ENCODE data around the gene TTC9C. TPM values are rescaled to one million over a fixed set of nuclear protein-coding genes. Genes with fewer than 3 reads are reported as not detected.
A peak's percentile ranks its signal among the peaks of the same experiment; 100 is the strongest.
"Not testable (repeated sequence)": the region's sequence is repeated elsewhere in the genome, so short reads cannot be mapped to it uniquely, and the experiment has no call there.

Gene TTC9C
- total and polyA plus RNA-seq, 2 of the 13 experiments (the other 11 are each of a cell fraction or from before 2014, with no cell fraction given), result 28.0 to 36.4 TPM

GRCh38 chr11:62760867-62761227, 32.6 kb downstream of the TTC9C start:
- H3K9ac ChIP-seq (ENCODE audit: insufficient read depth, low read depth, low read length); BruUV-seq (replicated peaks); H4K20me1 ChIP-seq (ENCODE audit: insufficient read depth, low read length); CTCF ChIA-PET (ENCODE audit: low intra/inter-chr PET ratio, low total read pairs); in situ Hi-C loops (cut with HindIII; ENCODE audit: extremely low pct_ligation_motif_present, low pct_unique_long_range_greater_than_20kb); ATAC-seq; DNase-seq (ENCODE audit: low spot score); H3K27ac ChIP-seq (ENCODE audit: extremely low read length, insufficient read depth, low read length); H2AFZ ChIP-seq (ENCODE audit: low read length); intact Hi-C loops (cut with micrococcal nuclease; ENCODE audit: unreplicated experiment); H3K36me3 ChIP-seq (replicated peaks in 1 of 2; ENCODE audit: control insufficient read depth in 1 of 2, insufficient read depth in 2 of 2, low read length in 2 of 2); FAIRE-seq; H3K27me3 ChIP-seq (ENCODE audit: control insufficient read depth in 1 of 2, insufficient read depth in 2 of 2, low read length in 2 of 2); H3K9me3 ChIP-seq (ENCODE audit: low read length): not testable (repeated sequence)
- 24% methylated on average over 9 of the region's 9 CpGs for WGBS (ENCODE audit: low lambda C conversion rate)
- H3K4me3 ChIP-seq (replicated peaks in 1 of 3; ENCODE audit: insufficient read depth in 1 of 3, low read depth in 2 of 3, low read length in 3 of 3), result peak overlapping the region; percentile 43 to 72 (median 50); a peak in 5 of 6 replicates
- TF ChIP-seq ZNF772 (CRISPR knock-in tag; IDR thresholded peaks at IDR 0.05), result peak; percentile 10; the same call in 1 of the 2 replicates
- POLR2A ChIA-PET, result interaction anchor here (0.6 to 3.7 kb wide), 16 partner anchors 10 to 434 kb away, joined by 3 to 44 read pairs (median 6); partner anchors contain the start of genes C11orf98, CSKMT, EEF1G and HNRNPUL2
- peak overlapping the region; percentile 55 for H3K4me2 ChIP-seq (ENCODE audit: low read depth, low read length)
- peaks cover 28% of the 10 kb centered on the region for H3K4me1 ChIP-seq (ENCODE audit: insufficient read depth, low read length)
- peaks cover 12% of the 10 kb centered on the region for H3K79me2 ChIP-seq (ENCODE audit: insufficient read depth, low read length)

GRCh38 chr11:62770778-62771143, 42.5 kb downstream of the TTC9C start:
- Histone ChIP-seq H3K27ac (ENCODE audit: extremely low read length, insufficient read depth, low read length) (peak overlapping the region; percentile 92), H3K4me2 (ENCODE audit: low read depth, low read length) (peak overlapping the region; percentile 95), H3K27me3 (ENCODE audit: control insufficient read depth in 1 of 2, insufficient read depth in 2 of 2, low read length in 2 of 2) (no peaks in the 10 kb centered on the region; a peak in 1 of 5 replicates), H3K36me3 (replicated peaks in 1 of 2; ENCODE audit: control insufficient read depth in 1 of 2, insufficient read depth in 2 of 2, low read length in 2 of 2) (peaks cover 6 to 15% of the 10 kb centered on the region in 2 experiments), H3K9ac (ENCODE audit: insufficient read depth, low read depth, low read length) (peak overlapping the region; percentile 76), H3K79me2 (ENCODE audit: insufficient read depth, low read length) (peaks cover 10% of the 10 kb centered on the region), H3K9me3 (ENCODE audit: low read length) (no peaks in the 10 kb centered on the region), H3K4me1 (ENCODE audit: insufficient read depth, low read length) (peaks cover 23% of the 10 kb centered on the region), H2AFZ (ENCODE audit: low read length) (peak overlapping the region; percentile 84), H4K20me1 (ENCODE audit: insufficient read depth, low read length) (no peaks in the 10 kb centered on the region), H3K4me3 (replicated peaks in 1 of 3; ENCODE audit: insufficient read depth in 1 of 3, low read depth in 2 of 3, low read length in 3 of 3) (peak overlapping the region; percentile 63 to 78 (median 65))
- CTCF ChIA-PET (ENCODE audit: low intra/inter-chr PET ratio, low total read pairs), result no interaction called here
- in situ Hi-C loops (cut with HindIII; ENCODE audit: extremely low pct_ligation_motif_present, low pct_unique_long_range_greater_than_20kb) (no loop called here), intact Hi-C loops (cut with micrococcal nuclease; ENCODE audit: unreplicated experiment) (no loop called here)
- POLR2A ChIA-PET, result interaction anchor here (0.7 to 4.9 kb wide), 21 partner anchors 10 to 179 kb away, joined by 3 to 68 read pairs (median 8); partner anchors contain the start of genes BSCL2, C11orf98, CSKMT and HNRNPUL2
- FAIRE-seq (no peak), ATAC-seq (peak; percentile 51), DNase-seq (ENCODE audit: low spot score) (peak; percentile 24)
- under 1% methylated on average over 18 of the region's 18 CpGs for WGBS (ENCODE audit: low lambda C conversion rate)
- TSS peak; percentile 68 for BruUV-seq (replicated peaks)
- TF ChIP-seq EP300 (IDR thresholded peaks at IDR 0.05; ENCODE audit: low read depth in 2 of 2, low read length in 2 of 2) (no peak), EP300 (CRISPR knock-in tag; IDR thresholded peaks at IDR 0.05; ENCODE audit: borderline replicate concordance) (0 out of 2 replicates have a peak, but pooled peaks have one; percentile 46), NKX3-1 (CRISPR knock-in tag; IDR thresholded peaks at IDR 0.05) (0 out of 2 replicates have a peak, but pooled peaks have one; percentile 12), ZNF781 (CRISPR knock-in tag; IDR thresholded peaks at IDR 0.05; ENCODE audit: borderline replicate concordance, not compliant biosample characterization) (peak; percentile 34), HNRNPLL (IDR thresholded peaks at IDR 0.05; ENCODE audit: low read depth, low read length, poor library complexity, severe bottlenecking) (no peak), ISX (CRISPR knock-in tag; conservative IDR thresholded peaks at IDR 0.05) (no peak), MED1 (CRISPR knock-in tag; IDR thresholded peaks at IDR 0.05) (peak; percentile 9; the same call in 1 of the 2 replicates), SRSF4 (IDR thresholded peaks at IDR 0.05; ENCODE audit: low read depth, low read length, poor library complexity, severe bottlenecking) (no peak), PRDM15 (CRISPR knock-in tag; IDR thresholded peaks at IDR 0.05) (peak; percentile 83), ZFP62 (CRISPR knock-in tag; IDR thresholded peaks at IDR 0.05) (no peak), ZNF10 (CRISPR knock-in tag; IDR thresholded peaks at IDR 0.05; ENCODE audit: borderline replicate concordance, low read depth) (no peak), ZBTB42 (CRISPR knock-in tag; IDR thresholded peaks at IDR 0.05) (no peak), NFE2L1 (CRISPR knock-in tag; IDR thresholded peaks at IDR 0.05; ENCODE audit: borderline replicate concordance) (no peak), MEIS2 (CRISPR knock-in tag; IDR thresholded peaks at IDR 0.05) (peak; percentile 37; the same call in 1 of the 2 replicates), ZFY (CRISPR knock-in tag; IDR thresholded peaks at IDR 0.05) (no peak; the same call in 1 of the 2 replicates)
